Neural cell (in vitro differentiated cells): ENCODE data around the gene CA12. TPM values are rescaled to one million over a fixed set of nuclear protein-coding genes. Genes with fewer than 3 reads are reported as not detected.

ENCODE experiments used
- H2AFZ ChIP-seq: fragments of 200-600, 300-800 bp; sonication (generic), shearing (Covaris generic); 2 replicates; pipeline ENCODE4 v1.6.0; 2014; ENCODE audit warnings: low read depth, mild to moderate bottlenecking, antibody characterized with exemption, low read length, moderate library complexity
- H3F3A ChIP-seq: fragments of 200-600 bp; shearing (Covaris generic); 2 replicates; pipeline ENCODE4 v1.6.1; 2016; ENCODE audit warnings: mild to moderate bottlenecking, moderate library complexity, mixed read lengths, antibody characterized with exemption, low read length; ENCODE audit not compliant: insufficient read depth, poor library complexity, severe bottlenecking
- H3K27ac ChIP-seq: fragments of 200-600, 300-800 bp; sonication (generic), shearing (Covaris generic); 2 replicates; pipeline ENCODE4 v1.5.1; 2014; ENCODE audit warnings: mild to moderate bottlenecking, low read length, moderate library complexity
- H3K27me3 ChIP-seq: fragments of 300-800, 200-600 bp; sonication (generic), shearing (Covaris generic); 2 replicates; pipeline ENCODE4 v1.6.0; 2014; ENCODE audit warnings: mild to moderate bottlenecking, low read depth, low read length, moderate library complexity; ENCODE audit not compliant: insufficient read depth
- H3K36me3 ChIP-seq: fragments of 300-800, 200-600 bp; sonication (generic), shearing (Covaris generic); 2 replicates; pipeline ENCODE4 v1.5.1; 2014; ENCODE audit warnings: mild to moderate bottlenecking, antibody characterized with exemption, low read length, moderate library complexity; ENCODE audit not compliant: insufficient read depth
- H3K4me2 ChIP-seq: fragments of 300-800, 200-600 bp; sonication (generic), shearing (Covaris generic); 2 replicates; pipeline ENCODE4 v1.6.0; 2014; ENCODE audit warnings: mild to moderate bottlenecking, low read length
- H3K4me3 ChIP-seq: fragments of 300-800, 200-600 bp; sonication (generic), shearing (Covaris generic); 2 replicates; pipeline ENCODE4 v1.5.1; 2014; ENCODE audit warnings: mild to moderate bottlenecking, low read length, moderate library complexity
- H3K79me2 ChIP-seq: fragments of 200-600 bp; shearing (Covaris generic); replicated peaks from 2 replicates; pipeline ENCODE4 v1.6.0; 2014; ENCODE audit warnings: mild to moderate bottlenecking, low read length, moderate library complexity; ENCODE audit not compliant: insufficient read depth
- H3K9ac ChIP-seq: fragments of 300-800, 200-600 bp; sonication (generic), shearing (Covaris generic); 2 replicates; pipeline ENCODE4 v1.6.1; 2016; ENCODE audit warnings: mild to moderate bottlenecking, low read length, mixed read lengths
- H3K9me2 ChIP-seq: fragments of 200-600 bp; shearing (Covaris generic); 2 replicates; pipeline ENCODE4 v1.6.1; 2016; ENCODE audit warnings: mild to moderate bottlenecking, low read length, mixed read lengths; ENCODE audit not compliant: insufficient read depth
- H3K9me3 ChIP-seq: fragments of 200-600, 300-800 bp; sonication (generic), shearing (Covaris generic); 2 replicates; pipeline ENCODE4 v1.6.1; 2016; ENCODE audit warnings: mild to moderate bottlenecking, mixed run types, low read length, moderate library complexity, mixed read lengths
- H4K20me1 ChIP-seq: fragments of 200-600 bp; shearing (Covaris generic); 2 replicates; pipeline ENCODE4 v1.6.1; 2016; ENCODE audit warnings: mild to moderate bottlenecking, mixed run types; ENCODE audit not compliant: insufficient read depth
- EP300 ChIP-seq: fragments of 450-650 bp; conservative IDR thresholded peaks from 2 replicates; pipeline ENCODE4 v1.6.1; 2014; ENCODE audit warnings: antibody characterized with exemption, mild to moderate bottlenecking, moderate library complexity; ENCODE audit not compliant: poor library complexity, severe bottlenecking
- EZH2 ChIP-seq: fragments of 200-600, 300-800 bp; shearing (Covaris generic), sonication (generic); IDR thresholded peaks from 2 replicates; pipeline ENCODE4 v1.6.1; 2014; ENCODE audit warnings: antibody characterized with exemption, low read length, borderline replicate concordance, mild to moderate bottlenecking; ENCODE audit not compliant: insufficient read depth, poor library complexity, severe bottlenecking
- MXI1 ChIP-seq: fragments of 450-650 bp; conservative IDR thresholded peaks from 2 replicates; pipeline ENCODE4 v1.6.1; 2014; ENCODE audit warnings: antibody characterized with exemption, mild to moderate bottlenecking; ENCODE audit not compliant: poor library complexity, severe bottlenecking
- POLR2AphosphoS5 ChIP-seq: IDR thresholded peaks from 2 replicates; pipeline ENCODE4 v1.6.1; 2012
- RAD21 ChIP-seq: fragments of 450-650 bp; conservative IDR thresholded peaks from 2 replicates; pipeline ENCODE4 v1.6.1; 2014; ENCODE audit warnings: antibody characterized with exemption, mild to moderate bottlenecking, moderate library complexity
- REST ChIP-seq: IDR thresholded peaks from 2 replicates; pipeline ENCODE4 v1.6.1; 2012; ENCODE audit warnings: borderline replicate concordance
- SMC3 ChIP-seq: fragments of 450-650 bp; conservative IDR thresholded peaks from 2 replicates; pipeline ENCODE4 v1.6.1; 2014; ENCODE audit warnings: antibody characterized with exemption, mild to moderate bottlenecking, moderate library complexity; ENCODE audit not compliant: poor library complexity
- TAF1 ChIP-seq: IDR thresholded peaks from 2 replicates; pipeline ENCODE4 v1.6.1; 2012; ENCODE audit warnings: low read depth
- polyA plus RNA-seq: library from polyadenylated mRNA; depleted of rRNA; stranded (reverse); fragments of >200 nt; gene quantifications from 2 replicates; pipeline ENCODE4 v1.2.3, GENCODE V29; 2014
- TF ChIP-seq, protein P1 (sequence below): fragments of 450-650 bp; IDR thresholded peaks from 2 replicates; pipeline ENCODE4 v1.5.1; 2014; ENCODE audit warnings: antibody characterized with exemption, mild to moderate bottlenecking, moderate library complexity; ENCODE audit not compliant: poor library complexity, severe bottlenecking

Gene CA12
- polyA plus RNA-seq, 1 donor from 2014 or later = 0.11 TPM

GRCh38 chr15:63370764-63371163 lies 10.9 kb downstream of the CA12 start:
- H3K9me3 ChIP-seq = no peaks in the 10 kb centered on the region
- H3F3A ChIP-seq = no peaks in the 10 kb centered on the region
- no peak overlapping the region for H2AFZ ChIP-seq
- no peak overlapping the region for H3K27ac ChIP-seq
- TF ChIP-seq MXI1 (no peak), POLR2AphosphoS5 (no peak), RAD21 (no peak), REST (no peak), TAF1 (no peak), SMC3 (no peak), EZH2 (no peak), EP300 (no peak)
- TF ChIP-seq, protein P1, sequence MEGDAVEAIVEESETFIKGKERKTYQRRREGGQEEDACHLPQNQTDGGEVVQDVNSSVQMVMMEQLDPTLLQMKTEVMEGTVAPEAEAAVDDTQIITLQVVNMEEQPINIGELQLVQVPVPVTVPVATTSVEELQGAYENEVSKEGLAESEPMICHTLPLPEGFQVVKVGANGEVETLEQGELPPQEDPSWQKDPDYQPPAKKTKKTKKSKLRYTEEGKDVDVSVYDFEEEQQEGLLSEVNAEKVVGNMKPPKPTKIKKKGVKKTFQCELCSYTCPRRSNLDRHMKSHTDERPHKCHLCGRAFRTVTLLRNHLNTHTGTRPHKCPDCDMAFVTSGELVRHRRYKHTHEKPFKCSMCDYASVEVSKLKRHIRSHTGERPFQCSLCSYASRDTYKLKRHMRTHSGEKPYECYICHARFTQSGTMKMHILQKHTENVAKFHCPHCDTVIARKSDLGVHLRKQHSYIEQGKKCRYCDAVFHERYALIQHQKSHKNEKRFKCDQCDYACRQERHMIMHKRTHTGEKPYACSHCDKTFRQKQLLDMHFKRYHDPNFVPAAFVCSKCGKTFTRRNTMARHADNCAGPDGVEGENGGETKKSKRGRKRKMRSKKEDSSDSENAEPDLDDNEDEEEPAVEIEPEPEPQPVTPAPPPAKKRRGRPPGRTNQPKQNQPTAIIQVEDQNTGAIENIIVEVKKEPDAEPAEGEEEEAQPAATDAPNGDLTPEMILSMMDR = no peak
- H3K9me2 ChIP-seq = no peaks in the 10 kb centered on the region
- H3K36me3 ChIP-seq = no peaks in the 10 kb centered on the region
- H3K4me2 ChIP-seq = no peak overlapping the region
- H3K79me2 ChIP-seq = no peaks in the 10 kb centered on the region
- no peaks in the 10 kb centered on the region for H3K27me3 ChIP-seq
- no peaks in the 10 kb centered on the region for H4K20me1 ChIP-seq
- no peak overlapping the region for H3K4me3 ChIP-seq
- H3K9ac ChIP-seq = no peak overlapping the region

DNA sequence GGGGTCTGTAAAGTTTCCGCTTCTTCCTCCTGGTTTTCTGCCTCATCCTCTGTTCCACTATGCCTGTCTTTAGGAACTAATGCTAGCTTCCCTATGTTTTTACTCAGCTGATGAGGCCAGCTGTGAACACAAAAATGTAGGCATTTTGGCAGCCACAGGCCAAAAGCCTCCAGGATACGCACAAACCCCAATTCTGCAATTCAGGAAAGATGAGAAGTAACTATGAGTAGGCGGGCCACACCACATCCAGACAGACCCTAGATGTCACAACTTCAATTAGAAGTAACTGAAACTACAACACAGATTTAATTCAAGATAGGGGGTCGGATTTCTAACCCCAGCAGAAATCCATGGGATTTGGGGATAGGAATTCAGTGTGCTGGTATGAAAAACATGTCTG lies 11.9 kb downstream of the CA12 start:
- Histone ChIP-seq H4K20me1 (no peaks in the 10 kb centered on the region), H3K9me3 (no peaks in the 10 kb centered on the region), H3F3A (no peaks in the 10 kb centered on the region), H3K9ac (no peak overlapping the region), H3K4me2 (no peak overlapping the region), H3K27ac (no peak overlapping the region), H3K36me3 (no peaks in the 10 kb centered on the region), H2AFZ (no peak overlapping the region), H3K79me2 (no peaks in the 10 kb centered on the region), H3K9me2 (no peaks in the 10 kb centered on the region), H3K27me3 (no peaks in the 10 kb centered on the region), H3K4me3 (no peak overlapping the region)
- TF ChIP-seq EP300 = no peak
- TF ChIP-seq MXI1 = no peak
- TF ChIP-seq POLR2AphosphoS5 = no peak
- no peak for TF ChIP-seq SMC3
- TF ChIP-seq EZH2 = no peak
- TF ChIP-seq RAD21 = no peak
- TF ChIP-seq, protein P1 = no peak
- no peak for TF ChIP-seq TAF1
